Astrocyte (in vitro differentiated cells and primary cell): ENCODE data around the gene FAM219B.

Experiments used
- EZH2 ChIP-seq: IDR thresholded peaks from 2 replicates; pipeline ENCODE4 v1.6.1; 2012; ENCODE audit warnings: mild to moderate bottlenecking, low read length, inconsistent platforms; ENCODE audit not compliant: insufficient read depth
- TF ChIP-seq, protein P1 (sequence below): IDR thresholded peaks from 2 replicates; pipeline ENCODE4 v1.5.1; 2011; ENCODE audit warnings: low read depth, mild to moderate bottlenecking, inconsistent platforms, low read length, moderate library complexity; ENCODE audit not compliant: insufficient read depth

DNA sequence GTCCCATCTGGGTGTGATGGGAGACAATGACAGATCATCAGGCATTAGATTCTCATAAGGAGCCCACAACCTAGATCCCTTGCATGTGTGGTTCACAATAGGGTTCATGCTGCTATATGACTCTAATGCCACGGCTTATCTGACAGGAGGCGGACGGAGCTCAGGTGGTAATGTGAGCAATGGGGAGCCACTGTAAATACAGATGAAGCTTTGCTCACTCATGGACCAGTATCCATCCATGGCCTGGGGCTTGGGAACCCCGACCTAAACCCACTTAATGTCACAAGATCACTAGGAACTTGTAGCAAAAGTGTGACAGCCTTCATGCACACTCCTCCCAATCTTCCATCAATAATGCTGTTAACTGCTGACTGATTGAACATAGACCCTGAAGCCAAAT, 2.0 kb upstream of the FAM219B start:
- TF ChIP-seq EZH2, result no peak
- TF ChIP-seq, protein P1, sequence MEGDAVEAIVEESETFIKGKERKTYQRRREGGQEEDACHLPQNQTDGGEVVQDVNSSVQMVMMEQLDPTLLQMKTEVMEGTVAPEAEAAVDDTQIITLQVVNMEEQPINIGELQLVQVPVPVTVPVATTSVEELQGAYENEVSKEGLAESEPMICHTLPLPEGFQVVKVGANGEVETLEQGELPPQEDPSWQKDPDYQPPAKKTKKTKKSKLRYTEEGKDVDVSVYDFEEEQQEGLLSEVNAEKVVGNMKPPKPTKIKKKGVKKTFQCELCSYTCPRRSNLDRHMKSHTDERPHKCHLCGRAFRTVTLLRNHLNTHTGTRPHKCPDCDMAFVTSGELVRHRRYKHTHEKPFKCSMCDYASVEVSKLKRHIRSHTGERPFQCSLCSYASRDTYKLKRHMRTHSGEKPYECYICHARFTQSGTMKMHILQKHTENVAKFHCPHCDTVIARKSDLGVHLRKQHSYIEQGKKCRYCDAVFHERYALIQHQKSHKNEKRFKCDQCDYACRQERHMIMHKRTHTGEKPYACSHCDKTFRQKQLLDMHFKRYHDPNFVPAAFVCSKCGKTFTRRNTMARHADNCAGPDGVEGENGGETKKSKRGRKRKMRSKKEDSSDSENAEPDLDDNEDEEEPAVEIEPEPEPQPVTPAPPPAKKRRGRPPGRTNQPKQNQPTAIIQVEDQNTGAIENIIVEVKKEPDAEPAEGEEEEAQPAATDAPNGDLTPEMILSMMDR, result no peak
